ENCODE data around the gene GNAZ.

GNAZ gene

DNA sequence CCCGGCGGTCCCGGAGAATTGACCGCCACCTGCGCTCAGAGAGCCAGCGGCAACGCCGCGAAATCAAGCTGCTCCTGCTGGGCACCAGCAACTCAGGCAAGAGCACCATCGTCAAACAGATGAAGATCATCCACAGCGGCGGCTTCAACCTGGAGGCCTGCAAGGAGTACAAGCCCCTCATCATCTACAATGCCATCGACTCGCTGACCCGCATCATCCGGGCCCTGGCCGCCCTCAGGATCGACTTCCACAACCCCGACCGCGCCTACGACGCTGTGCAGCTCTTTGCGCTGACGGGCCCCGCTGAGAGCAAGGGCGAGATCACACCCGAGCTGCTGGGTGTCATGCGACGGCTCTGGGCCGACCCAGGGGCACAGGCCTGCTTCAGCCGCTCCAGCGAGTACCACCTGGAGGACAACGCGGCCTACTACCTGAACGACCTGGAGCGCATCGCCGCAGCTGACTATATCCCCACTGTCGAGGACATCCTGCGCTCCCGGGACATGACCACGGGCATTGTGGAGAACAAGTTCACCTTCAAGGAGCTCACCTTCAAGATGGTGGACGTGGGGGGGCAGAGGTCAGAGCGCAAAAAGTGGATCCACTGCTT is 25.5 kb downstream of the GNAZ start:
- H3K4me3 ChIP-seq = no peak overlapping the region
- TF ChIP-seq EZH2 (IDR thresholded peaks at IDR 0.05) = no peak
- no peak for TF ChIP-seq POLR2AphosphoS5 (IDR thresholded peaks at IDR 0.05; ENCODE audit: borderline replicate concordance, low read depth, low read length)
- TF ChIP-seq FOXP2 (optimal IDR thresholded peaks at IDR 0.05; ENCODE audit: control extremely low read depth, extremely low read length, insufficient read depth) = no peak
- H3K9ac ChIP-seq (ENCODE audit: insufficient read length) = no peak overlapping the region
- H3K36me3 ChIP-seq (ENCODE audit: insufficient read depth, low read length) = no peaks in the 10 kb centered on the region
- H3K9me3 ChIP-seq (ENCODE audit: low read depth, low read length) = no peaks in the 10 kb centered on the region
- no peak overlapping the region for H3K27ac ChIP-seq
- DNase-seq (ENCODE audit: low read depth, low spot score) = no peak

- no peak overlapping the region for H3K4me3 ChIP-seq
- no peak overlapping the region for H3K9ac ChIP-seq (ENCODE audit: insufficient read length)
- H3K27ac ChIP-seq = no peak overlapping the region
- no peaks in the 10 kb centered on the region for H3K9me3 ChIP-seq (ENCODE audit: low read depth, low read length)
- no peak for DNase-seq (ENCODE audit: low read depth, low spot score)
- H3K36me3 ChIP-seq (ENCODE audit: insufficient read depth, low read length) = no peaks in the 10 kb centered on the region
- TF ChIP-seq FOXP2 (optimal IDR thresholded peaks at IDR 0.05; ENCODE audit: control extremely low read depth, extremely low read length, insufficient read depth) (no peak), POLR2AphosphoS5 (IDR thresholded peaks at IDR 0.05; ENCODE audit: borderline replicate concordance, low read depth, low read length) (no peak), EZH2 (IDR thresholded peaks at IDR 0.05) (no peak)
These were observed 27.3 kb downstream of the GNAZ start for GRCh38 chr22:23097412-23098229.

DNA sequence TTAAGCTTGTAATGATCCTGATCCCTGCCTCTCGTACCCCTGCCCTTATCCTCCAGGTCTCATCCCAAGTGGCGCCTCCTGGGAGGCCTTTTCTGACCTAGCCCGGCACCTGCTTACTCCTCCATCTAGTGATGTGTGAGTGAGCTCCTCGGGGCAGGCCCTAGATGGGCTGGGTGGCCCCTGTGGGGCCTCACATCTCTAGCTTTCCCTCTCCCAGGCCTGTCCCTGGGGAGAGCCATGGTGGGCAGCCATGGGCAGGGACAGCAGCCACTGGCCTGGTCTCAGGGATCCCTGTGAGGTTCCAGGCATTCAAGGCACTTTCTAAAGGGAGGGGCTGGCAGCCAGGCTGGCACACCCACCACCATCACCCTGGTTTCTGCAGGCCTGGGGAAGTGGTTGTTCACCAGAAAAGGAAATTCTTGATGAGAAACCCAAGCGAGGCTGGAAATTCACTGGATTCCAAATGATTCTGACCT is 27.9 kb downstream of the GNAZ start:
- Histone ChIP-seq H3K27ac (no peak overlapping the region), H3K9me3 (ENCODE audit: low read depth, low read length) (no peaks in the 10 kb centered on the region), H3K4me3 (no peak overlapping the region), H3K9ac (ENCODE audit: insufficient read length) (no peak overlapping the region), H3K36me3 (ENCODE audit: insufficient read depth, low read length) (no peaks in the 10 kb centered on the region)
- no peak for DNase-seq (ENCODE audit: low read depth, low spot score)
- TF ChIP-seq FOXP2 (optimal IDR thresholded peaks at IDR 0.05; ENCODE audit: control extremely low read depth, extremely low read length, insufficient read depth) (no peak), POLR2AphosphoS5 (IDR thresholded peaks at IDR 0.05; ENCODE audit: borderline replicate concordance, low read depth, low read length) (no peak), EZH2 (IDR thresholded peaks at IDR 0.05) (no peak)

DNA sequence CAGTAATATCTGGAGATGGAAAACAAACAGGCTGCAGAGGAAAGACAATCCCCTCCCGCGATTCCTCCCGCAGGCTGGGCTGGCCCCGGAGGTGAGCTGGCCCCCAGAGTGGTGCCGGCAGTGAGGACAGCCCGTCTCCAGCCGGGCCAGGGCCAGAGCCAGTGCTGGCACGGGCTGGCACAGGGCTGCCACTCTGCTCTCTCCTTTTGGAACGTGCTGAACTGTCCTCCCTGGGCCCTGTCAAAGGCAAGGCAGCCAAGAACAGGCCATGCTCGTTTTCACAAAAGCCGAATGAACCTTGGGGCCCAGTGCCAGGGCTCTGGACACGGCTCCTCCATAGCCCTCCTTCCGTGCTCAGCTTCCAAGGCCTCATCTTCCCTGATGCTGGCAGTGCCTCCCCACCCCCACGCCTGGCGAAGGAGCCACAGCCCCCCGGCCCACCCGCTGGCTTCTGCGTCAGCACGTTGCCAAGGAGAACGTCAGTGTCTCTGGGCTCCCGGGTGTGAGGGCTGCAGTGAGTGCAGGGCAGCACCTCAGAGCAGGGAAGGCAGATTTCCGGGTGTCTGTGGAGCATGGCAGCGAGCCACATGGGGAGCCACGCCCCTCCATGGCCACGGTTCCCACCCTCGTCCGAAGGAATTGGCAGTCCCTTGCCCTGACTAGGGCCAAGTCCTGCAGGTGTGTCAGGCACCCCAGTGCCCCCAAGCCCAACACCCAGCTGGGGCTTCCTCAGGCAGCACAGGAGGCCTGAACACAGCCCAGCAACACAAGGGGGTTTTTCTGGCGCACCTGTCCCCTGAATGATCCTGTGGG is 28.6 kb downstream of the GNAZ start:
- Histone ChIP-seq H3K4me3 (no peak overlapping the region), H3K36me3 (ENCODE audit: insufficient read depth, low read length) (no peaks in the 10 kb centered on the region), H3K9me3 (ENCODE audit: low read depth, low read length) (no peaks in the 10 kb centered on the region), H3K27ac (no peak overlapping the region), H3K9ac (ENCODE audit: insufficient read length) (no peak overlapping the region)
- DNase-seq (ENCODE audit: low read depth, low spot score) = no peak
- TF ChIP-seq EZH2 (IDR thresholded peaks at IDR 0.05) (no peak), FOXP2 (optimal IDR thresholded peaks at IDR 0.05; ENCODE audit: control extremely low read depth, extremely low read length, insufficient read depth) (no peak), POLR2AphosphoS5 (IDR thresholded peaks at IDR 0.05; ENCODE audit: borderline replicate concordance, low read depth, low read length) (no peak)

- TF ChIP-seq POLR2AphosphoS5 (IDR thresholded peaks at IDR 0.05; ENCODE audit: borderline replicate concordance, low read depth, low read length) = no peak
- TF ChIP-seq EZH2 (IDR thresholded peaks at IDR 0.05) = no peak
- TF ChIP-seq FOXP2 (optimal IDR thresholded peaks at IDR 0.05; ENCODE audit: control extremely low read depth, extremely low read length, insufficient read depth) = no peak
- Histone ChIP-seq H3K9me3 (ENCODE audit: low read depth, low read length) (no peaks in the 10 kb centered on the region), H3K4me3 (no peak overlapping the region), H3K36me3 (ENCODE audit: insufficient read depth, low read length) (no peaks in the 10 kb centered on the region), H3K9ac (ENCODE audit: insufficient read length) (no peak overlapping the region), H3K27ac (no peak overlapping the region)
- DNase-seq (ENCODE audit: low read depth, low spot score) = no peak
These were observed 29.1 kb downstream of the GNAZ start for GRCh38 chr22:23099531-23099804.

- Histone ChIP-seq H3K4me3 (no peak overlapping the region), H3K9ac (ENCODE audit: insufficient read length) (no peak overlapping the region), H3K9me3 (ENCODE audit: low read depth, low read length) (no peaks in the 10 kb centered on the region), H3K36me3 (ENCODE audit: insufficient read depth, low read length) (no peaks in the 10 kb centered on the region), H3K27ac (no peak overlapping the region)
- TF ChIP-seq FOXP2 (optimal IDR thresholded peaks at IDR 0.05; ENCODE audit: control extremely low read depth, extremely low read length, insufficient read depth) (no peak), POLR2AphosphoS5 (IDR thresholded peaks at IDR 0.05; ENCODE audit: borderline replicate concordance, low read depth, low read length) (no peak), EZH2 (IDR thresholded peaks at IDR 0.05) (no peak)
- no peak for DNase-seq (ENCODE audit: low read depth, low spot score)
These were observed 29.9 kb downstream of the GNAZ start for GRCh38 chr22:23100124-23100801.

GRCh38 chr22:23101524-23101923 is 31.2 kb downstream of the GNAZ start:
- no peak for DNase-seq (ENCODE audit: low read depth, low spot score)
- TF ChIP-seq POLR2AphosphoS5 (IDR thresholded peaks at IDR 0.05; ENCODE audit: borderline replicate concordance, low read depth, low read length) (no peak), EZH2 (IDR thresholded peaks at IDR 0.05) (no peak), FOXP2 (optimal IDR thresholded peaks at IDR 0.05; ENCODE audit: control extremely low read depth, extremely low read length, insufficient read depth) (no peak)
- no peaks in the 10 kb centered on the region for H3K9me3 ChIP-seq (ENCODE audit: low read depth, low read length)
- no peaks in the 10 kb centered on the region for H3K36me3 ChIP-seq (ENCODE audit: insufficient read depth, low read length)
- H3K27ac ChIP-seq = no peak overlapping the region
- no peak overlapping the region for H3K9ac ChIP-seq (ENCODE audit: insufficient read length)
- H3K4me3 ChIP-seq = no peak overlapping the region
